NB4 (cell line): ENCODE measurements around the gene CCDC169.

Experiments used
- DNase-seq: peaks from one replicate; pipeline ENCODE4 v3.0.0; 2010; ENCODE audit warnings: low read depth
- H3K4me3 ChIP-seq: one replicate; pipeline ENCODE4 v1.5.1; 2011; ENCODE audit warnings: mild to moderate bottlenecking, low read depth, low read length, moderate library complexity
- MYC ChIP-seq: IDR thresholded peaks from 2 replicates; pipeline ENCODE4 v1.6.1; 2011; ENCODE audit warnings: low read depth, low read length
- POLR2A ChIP-seq: IDR thresholded peaks from 2 replicates; pipeline ENCODE4 v1.6.1; 2011; ENCODE audit warnings: mild to moderate bottlenecking; ENCODE audit not compliant: insufficient read length; ENCODE audit errors: extremely low read depth
- TF ChIP-seq, protein P1 (sequence below): IDR thresholded peaks from one replicate; pipeline ENCODE4 v1.5.1; 2012; ENCODE audit warnings: low read depth, low read length
- TF ChIP-seq, protein P2 (sequence below): IDR thresholded peaks from 2 replicates; pipeline ENCODE4 v1.6.1; 2011; ENCODE audit warnings: low read depth, low read length

Gene CCDC169

DNA sequence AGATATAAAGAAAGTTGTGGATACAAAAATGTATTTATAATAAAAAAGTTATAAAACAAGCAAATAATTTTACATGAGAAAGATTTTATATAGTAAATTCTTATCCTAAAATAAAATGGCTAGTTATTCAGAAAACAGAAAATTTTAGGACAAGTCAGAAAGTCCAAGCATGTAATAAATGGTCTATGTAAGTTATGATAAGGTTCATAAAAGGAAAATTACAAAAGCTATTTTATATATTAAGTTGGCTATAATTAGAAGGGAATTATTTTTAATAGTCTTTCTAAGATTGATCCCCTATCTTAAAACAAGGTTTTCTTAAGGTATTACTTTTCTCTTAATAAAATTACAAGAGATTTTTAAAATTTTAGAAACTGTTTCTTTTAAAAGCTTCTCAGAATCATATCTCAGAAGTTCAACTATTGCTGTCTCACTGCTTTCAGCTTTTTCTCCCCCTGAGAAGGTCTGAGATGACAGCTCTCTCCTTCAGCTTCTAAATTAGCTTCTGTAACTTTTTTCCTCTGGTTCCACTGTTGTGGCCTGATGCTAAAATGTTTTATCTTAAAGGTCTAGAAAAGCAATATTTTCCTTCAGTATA lies 8.7 kb downstream of the CCDC169 start:
- no peak overlapping the region for H3K4me3 ChIP-seq
- peak; percentile 18 for DNase-seq
- TF ChIP-seq POLR2A, result no peak
- TF ChIP-seq MYC, result no peak
- TF ChIP-seq, protein P1, sequence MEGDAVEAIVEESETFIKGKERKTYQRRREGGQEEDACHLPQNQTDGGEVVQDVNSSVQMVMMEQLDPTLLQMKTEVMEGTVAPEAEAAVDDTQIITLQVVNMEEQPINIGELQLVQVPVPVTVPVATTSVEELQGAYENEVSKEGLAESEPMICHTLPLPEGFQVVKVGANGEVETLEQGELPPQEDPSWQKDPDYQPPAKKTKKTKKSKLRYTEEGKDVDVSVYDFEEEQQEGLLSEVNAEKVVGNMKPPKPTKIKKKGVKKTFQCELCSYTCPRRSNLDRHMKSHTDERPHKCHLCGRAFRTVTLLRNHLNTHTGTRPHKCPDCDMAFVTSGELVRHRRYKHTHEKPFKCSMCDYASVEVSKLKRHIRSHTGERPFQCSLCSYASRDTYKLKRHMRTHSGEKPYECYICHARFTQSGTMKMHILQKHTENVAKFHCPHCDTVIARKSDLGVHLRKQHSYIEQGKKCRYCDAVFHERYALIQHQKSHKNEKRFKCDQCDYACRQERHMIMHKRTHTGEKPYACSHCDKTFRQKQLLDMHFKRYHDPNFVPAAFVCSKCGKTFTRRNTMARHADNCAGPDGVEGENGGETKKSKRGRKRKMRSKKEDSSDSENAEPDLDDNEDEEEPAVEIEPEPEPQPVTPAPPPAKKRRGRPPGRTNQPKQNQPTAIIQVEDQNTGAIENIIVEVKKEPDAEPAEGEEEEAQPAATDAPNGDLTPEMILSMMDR, result no peak

DNA sequence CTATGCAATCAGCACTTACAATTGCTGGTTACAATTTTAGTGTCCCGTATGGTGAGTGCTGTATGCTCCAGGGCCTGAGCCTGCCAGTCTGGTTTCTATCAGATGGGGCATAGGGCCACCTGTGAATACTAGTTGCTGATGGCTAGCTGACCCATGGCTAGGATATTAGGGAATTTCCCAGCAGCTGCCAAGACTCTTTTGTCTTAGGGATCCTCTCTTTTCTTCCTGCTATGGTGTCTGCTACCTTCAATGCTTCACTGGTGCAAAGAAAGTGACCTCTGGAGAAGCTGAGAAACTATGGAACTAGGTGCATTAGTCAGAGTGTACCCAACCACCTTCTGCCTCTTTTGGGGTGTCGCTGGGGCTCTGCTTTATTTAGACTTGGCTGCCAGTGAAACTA lies 11.6 kb downstream of the CCDC169 start:
- TF ChIP-seq, protein P1, result no peak
- TF ChIP-seq, protein P2, sequence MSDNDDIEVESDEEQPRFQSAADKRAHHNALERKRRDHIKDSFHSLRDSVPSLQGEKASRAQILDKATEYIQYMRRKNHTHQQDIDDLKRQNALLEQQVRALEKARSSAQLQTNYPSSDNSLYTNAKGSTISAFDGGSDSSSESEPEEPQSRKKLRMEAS, result no peak
- no peak for TF ChIP-seq MYC
- no peak for TF ChIP-seq POLR2A
- no peak for DNase-seq
- no peak overlapping the region for H3K4me3 ChIP-seq

DNA sequence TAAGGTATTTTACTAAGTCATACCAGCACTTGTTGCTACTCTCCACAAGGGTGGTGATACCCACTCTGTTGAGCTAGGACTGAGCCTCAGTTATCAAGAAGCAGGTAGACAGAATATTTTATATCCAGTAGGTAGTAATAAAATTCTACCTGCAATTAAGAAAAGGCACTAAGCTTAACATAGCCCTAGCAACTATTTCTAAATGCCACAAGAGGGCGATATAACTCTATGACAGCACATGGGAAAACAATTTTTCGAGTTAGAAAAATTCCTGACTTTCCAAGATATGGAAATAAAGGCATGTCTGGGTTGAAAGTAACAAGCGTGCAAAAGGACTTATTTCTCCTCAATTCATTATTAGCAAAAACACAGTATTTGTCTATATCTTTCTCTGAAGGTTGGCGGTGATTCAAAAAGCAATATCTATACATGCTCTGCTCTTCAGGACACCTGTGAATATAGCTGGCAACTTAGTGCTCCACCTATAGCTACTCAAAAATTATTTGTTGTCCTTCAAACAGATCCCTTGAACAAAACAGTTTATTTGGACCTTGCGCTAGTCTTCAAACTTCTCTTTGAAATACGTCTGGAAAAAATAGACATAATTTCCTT lies 14.7 kb downstream of the CCDC169 start:
- DNase-seq, result peak; percentile 37
- no peak for TF ChIP-seq MYC
- TF ChIP-seq, protein P1, result peak; percentile 75
- TF ChIP-seq, protein P2, result peak; percentile 21; the same call in 1 of the 2 replicates

DNA sequence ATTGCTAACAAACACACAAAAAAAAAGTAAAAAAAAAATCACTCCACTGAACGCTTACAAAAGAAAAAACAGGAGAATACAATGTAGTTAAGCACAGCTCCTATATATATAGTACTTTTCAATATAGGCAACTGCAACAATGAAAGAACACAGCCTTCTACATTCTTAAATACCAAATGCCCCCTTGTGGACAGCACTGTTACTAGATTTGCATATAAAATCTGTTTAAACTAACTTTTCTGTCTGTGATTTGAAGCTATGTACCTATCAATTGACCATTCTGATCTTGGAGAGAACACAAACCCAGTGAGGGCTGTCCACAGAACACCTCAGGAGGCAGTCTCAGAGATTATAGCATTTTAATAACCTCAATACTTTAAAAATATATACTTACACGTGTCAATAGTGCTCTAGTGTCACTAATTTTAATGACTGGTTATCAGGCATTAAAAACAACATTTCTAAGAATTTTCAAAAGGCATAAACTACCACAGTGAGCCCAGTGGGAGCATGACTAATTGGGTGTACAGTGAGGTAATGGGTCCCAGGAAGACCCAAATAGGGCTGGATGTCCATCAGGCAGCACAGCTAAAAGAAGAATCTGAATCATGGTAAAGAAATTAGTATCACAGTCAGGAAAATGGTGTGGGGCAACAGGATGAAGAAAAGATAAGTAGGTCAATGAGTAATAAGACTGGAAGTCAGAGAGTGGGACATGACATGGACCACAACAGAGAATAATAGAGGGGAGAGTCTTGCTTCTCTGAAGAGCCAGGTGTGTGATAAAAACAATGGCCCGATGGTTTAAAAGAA lies 22.2 kb downstream of the CCDC169 start:
- peak; percentile 66 for DNase-seq
- TF ChIP-seq, protein P2, result no peak
- no peak for TF ChIP-seq POLR2A
- TF ChIP-seq, protein P1, result peak; percentile 50
- H3K4me3 ChIP-seq, result no peak overlapping the region

More for the DNA sequence above, 14.7 kb downstream of the CCDC169 start:
- no peak overlapping the region for H3K4me3 ChIP-seq

DNA sequence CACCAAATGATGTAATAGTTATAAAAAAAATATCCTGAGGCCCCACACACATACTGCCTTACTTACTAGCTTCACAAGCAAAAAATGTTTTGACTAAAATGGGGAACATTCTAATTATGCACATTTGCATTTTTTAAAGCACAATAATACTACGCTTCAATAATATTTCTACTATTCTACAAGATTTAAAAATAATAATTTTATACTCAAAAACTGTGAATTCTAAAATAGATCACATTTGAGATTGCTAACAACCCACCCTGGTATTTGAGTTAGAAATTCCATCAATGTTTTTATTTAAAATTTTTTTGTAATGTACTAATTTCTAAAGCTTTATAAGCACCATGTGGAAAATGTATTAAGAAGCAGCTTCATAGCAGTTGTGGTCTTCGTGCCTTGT lies 24.2 kb downstream of the CCDC169 start:
- TF ChIP-seq POLR2A (no peak), MYC (no peak)
- TF ChIP-seq, protein P2, result no peak
- TF ChIP-seq, protein P1, result no peak
- no peak overlapping the region for H3K4me3 ChIP-seq
- no peak for DNase-seq
